ENCODE results near the gene C6. TPM values are rescaled to one million over a fixed set of nuclear protein-coding genes. Genes with fewer than 3 reads are reported as not detected.

C6 gene
- total and polyA plus RNA-seq, 8 donors, result 26.6 to 116 (median 60.7) TPM

- Histone ChIP-seq H3K4me1 (no peaks in the 10 kb centered on the region), H3K9me3 (no peaks in the 10 kb centered on the region), H3K36me3 (no peaks in the 10 kb centered on the region), H3K27me3 (no peaks in the 10 kb centered on the region), H3K27ac (no peak overlapping the region), H3K4me3 (no peak overlapping the region)
- no peak for ATAC-seq
- 57 to 65% methylated on average over 2 of the region's 2 CpGs for WGBS, 2 donors
- no peak for FAIRE-seq
- DNase-seq, result no peak
- intact Hi-C loops (cut with DNase I), result no loop called here
- no peak for TF ChIP-seq CTCF (IDR thresholded peaks at IDR 0.05)
These were observed 115.7 kb downstream of the C6 start for GRCh38 chr5:41097642-41098041.

- TF ChIP-seq CTCF (IDR thresholded peaks at IDR 0.05), result no peak
- intact Hi-C loops (cut with DNase I), result no loop called here
These were observed 117.8 kb downstream of the C6 start for GRCh38 chr5:41095324-41096101.

DNA sequence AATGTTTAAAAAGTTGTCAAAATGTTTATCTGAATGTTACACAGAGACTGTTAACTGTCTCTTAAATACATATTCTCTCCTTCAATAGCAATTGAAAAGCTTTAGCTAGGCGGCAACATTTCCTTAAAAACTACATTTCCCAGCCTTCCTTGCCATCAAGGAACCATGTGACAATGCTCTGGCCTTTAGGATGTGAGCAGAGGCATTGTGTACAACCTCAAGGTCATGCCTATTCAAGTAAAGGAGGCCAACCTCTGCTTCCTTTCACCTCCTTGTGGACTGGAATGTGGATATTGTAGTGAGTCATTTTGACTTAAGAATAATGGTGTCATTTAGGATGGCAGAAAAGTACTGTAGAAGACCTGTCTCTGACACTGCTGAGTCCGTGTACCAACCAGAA is 118.5 kb downstream of the C6 start:
- intact Hi-C loops (cut with DNase I), result no loop called here
- Histone ChIP-seq H3K27me3 (no peaks in the 10 kb centered on the region), H3K9me3 (no peaks in the 10 kb centered on the region), H3K4me1 (no peaks in the 10 kb centered on the region), H3K36me3 (no peaks in the 10 kb centered on the region), H3K27ac (no peak overlapping the region), H3K4me3 (no peak overlapping the region)
- TF ChIP-seq CTCF (IDR thresholded peaks at IDR 0.05), result no peak
- DNase-seq (no peak), FAIRE-seq (no peak), ATAC-seq (peak in 1 of 4 donors; percentile 59)
- WGBS, 2 donors, result 73 to 86% methylated on average over 2 of the region's 2 CpGs

More at GRCh38 chr5:41095324-41096101, 117.8 kb downstream of the C6 start:
- no peak overlapping the region for H3K4me3 ChIP-seq
- no peaks in the 10 kb centered on the region for H3K27me3 ChIP-seq
- FAIRE-seq (no peak), DNase-seq (no peak), ATAC-seq (no peak)
- no peaks in the 10 kb centered on the region for H3K4me1 ChIP-seq
- 37 to 54% methylated on average over 5 of the region's 5 CpGs for WGBS, 2 donors
- H3K9me3 ChIP-seq, result no peaks in the 10 kb centered on the region
- no peaks in the 10 kb centered on the region for H3K36me3 ChIP-seq
- no peak overlapping the region for H3K27ac ChIP-seq

DNA sequence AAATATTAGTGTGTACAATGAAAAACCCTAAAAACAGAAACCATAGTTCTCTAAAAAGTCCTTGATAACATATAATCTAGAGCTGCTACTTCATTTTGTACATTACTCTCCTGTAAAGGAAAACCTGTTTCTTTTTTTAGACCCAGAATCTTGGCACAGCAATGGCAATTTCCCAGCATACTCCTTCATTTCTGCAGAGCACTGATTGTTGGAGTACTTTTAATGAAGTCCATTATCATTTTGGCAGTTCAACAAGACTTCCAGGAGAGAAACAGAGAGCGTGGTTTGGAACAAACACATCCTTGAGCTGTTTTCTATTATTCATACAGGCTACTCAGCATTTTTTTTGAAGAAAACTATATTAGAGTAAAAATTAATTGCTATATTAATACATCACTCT is 119.5 kb downstream of the C6 start:
- no peak overlapping the region for H3K4me3 ChIP-seq
- intact Hi-C loops (cut with DNase I), result no loop called here
- H3K4me1 ChIP-seq, result no peaks in the 10 kb centered on the region
- no peak for ATAC-seq
- FAIRE-seq, result no peak
- no peaks in the 10 kb centered on the region for H3K27me3 ChIP-seq
- no peak for TF ChIP-seq CTCF (IDR thresholded peaks at IDR 0.05)
- H3K36me3 ChIP-seq, result no peaks in the 10 kb centered on the region
- H3K9me3 ChIP-seq, result no peaks in the 10 kb centered on the region
- no peak for DNase-seq
- WGBS, 2 donors, result 70 to 78% methylated on average over 1 of the region's 1 CpG
- no peak overlapping the region for H3K27ac ChIP-seq

Other genes starting within 250 kb of the C6 start
- under 1 TPM in 1 of 6 donors, not detected in 5; 0.03 TPM for gene MROH2B, start 142.2 kb downstream of the C6 start, total RNA-seq
- gene MROH2B, start 142.2 kb downstream of the C6 start, polyA plus RNA-seq, result not detected